Stimulated activated naive CD8-positive, alpha-beta T cell treated with anti-CD3 and anti-CD28 coated beads, Interleukin-15, amount 100 ng/mL, for 72 hours (primary cell): Measurements from ENCODE around the gene PIM1.

ENCODE experiments used
- ATAC-seq: fragments of 150-1000 bp; cut with Tn5 transposase; 2 replicates; pipeline ENCODE4 v1.10.0; 2021; ENCODE audit warnings: mild to moderate bottlenecking, moderate library complexity
- DNase-seq, 2 donors: peaks; one replicate each; pipeline ENCODE4 v3.0.0; 2021 to 2022
- H3K27ac Mint-ChIP-seq, 2 donors: one replicate each; pipeline ENCODE4 v1.8.0; 2022; ENCODE audit warnings: mild to moderate bottlenecking in 2 of 2, mixed read lengths in 2 of 2, moderate library complexity in 2 of 2
- H3K27me3 Mint-ChIP-seq: one replicate; pipeline ENCODE4 v1.8.0; 2022; ENCODE audit warnings: mixed read lengths
- H3K4me1 Mint-ChIP-seq: one replicate; pipeline ENCODE4 v1.8.0; 2022; ENCODE audit warnings: mild to moderate bottlenecking, mixed read lengths
- H3K4me3 Mint-ChIP-seq, 2 donors: one replicate each; pipeline ENCODE4 v1.8.0; 2022; ENCODE audit warnings: mild to moderate bottlenecking in 2 of 2, mixed read lengths in 2 of 2, moderate library complexity in 1 of 2
- H3K9me3 Mint-ChIP-seq, 2 donors: one replicate each; pipeline ENCODE4 v1.8.0; 2022; ENCODE audit warnings: mixed read lengths in 2 of 2

Gene PIM1

DNA sequence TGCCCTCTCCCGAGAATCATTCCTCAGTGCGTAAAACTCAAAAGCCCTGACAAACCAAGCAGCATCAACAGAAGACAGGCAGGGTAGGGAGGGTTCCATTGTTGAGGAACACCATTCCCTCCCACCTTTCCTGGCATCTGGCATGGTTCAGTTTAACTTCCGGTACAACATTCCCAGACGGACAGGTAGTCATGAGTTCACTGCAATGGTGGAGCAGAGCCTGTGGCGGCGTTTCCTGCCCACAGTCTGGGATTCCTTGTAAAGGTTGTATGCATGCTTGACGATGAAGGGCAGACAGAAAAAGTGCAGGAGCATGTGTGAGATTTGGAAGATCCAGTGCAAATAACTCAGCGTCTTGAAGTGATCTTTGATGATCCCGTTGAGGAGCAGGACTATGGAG lies 42.3 kb downstream of the PIM1 start:
- Mint-ChIP-seq H3K27ac (no peak overlapping the region), H3K27me3 (peaks cover 9% of the 10 kb centered on the region), H3K4me1 (peaks cover 35% of the 10 kb centered on the region), H3K4me3 (no peak overlapping the region), H3K9me3 (no peaks in the 10 kb centered on the region)
- DNase-seq (no peak), ATAC-seq (no peak)

DNA sequence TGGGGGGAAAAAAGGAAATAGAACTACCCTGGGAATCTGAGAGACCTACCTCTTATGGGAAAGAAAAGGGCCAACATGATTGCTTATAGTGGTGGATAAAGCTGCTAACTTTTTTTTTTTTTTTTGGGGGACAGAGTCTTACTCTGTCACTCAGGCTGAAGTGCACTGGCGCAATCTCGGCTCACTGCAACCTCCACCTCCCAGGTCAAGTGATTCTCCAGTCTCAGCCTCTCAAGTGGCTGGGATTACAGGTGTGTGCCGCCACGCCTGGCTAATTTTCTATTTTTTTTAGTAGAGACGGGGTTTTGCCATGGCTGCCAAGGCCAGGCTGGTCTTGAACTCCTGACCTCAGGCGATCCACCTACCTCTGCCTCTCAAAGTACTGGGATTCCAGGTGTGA lies 48.1 kb downstream of the PIM1 start:
- H3K4me1 Mint-ChIP-seq: peaks cover 26% of the 10 kb centered on the region
- H3K9me3 Mint-ChIP-seq: no peaks in the 10 kb centered on the region
- no peak overlapping the region for H3K27ac Mint-ChIP-seq
- DNase-seq (no peak), ATAC-seq (no peak)
- H3K4me3 Mint-ChIP-seq: no peak overlapping the region
- peaks cover 9% of the 10 kb centered on the region for H3K27me3 Mint-ChIP-seq

- Mint-ChIP-seq H3K9me3 (no peaks in the 10 kb centered on the region), H3K27me3 (peaks cover 9% of the 10 kb centered on the region), H3K27ac (peak overlapping the region in 1 of 2 donors; percentile 41), H3K4me1 (peaks cover 27% of the 10 kb centered on the region), H3K4me3 (no peak overlapping the region)
- no peak for DNase-seq
- no peak for ATAC-seq
Observed at GRCh38 chr6:37218511-37218910, 48.6 kb downstream of the PIM1 start.

DNA sequence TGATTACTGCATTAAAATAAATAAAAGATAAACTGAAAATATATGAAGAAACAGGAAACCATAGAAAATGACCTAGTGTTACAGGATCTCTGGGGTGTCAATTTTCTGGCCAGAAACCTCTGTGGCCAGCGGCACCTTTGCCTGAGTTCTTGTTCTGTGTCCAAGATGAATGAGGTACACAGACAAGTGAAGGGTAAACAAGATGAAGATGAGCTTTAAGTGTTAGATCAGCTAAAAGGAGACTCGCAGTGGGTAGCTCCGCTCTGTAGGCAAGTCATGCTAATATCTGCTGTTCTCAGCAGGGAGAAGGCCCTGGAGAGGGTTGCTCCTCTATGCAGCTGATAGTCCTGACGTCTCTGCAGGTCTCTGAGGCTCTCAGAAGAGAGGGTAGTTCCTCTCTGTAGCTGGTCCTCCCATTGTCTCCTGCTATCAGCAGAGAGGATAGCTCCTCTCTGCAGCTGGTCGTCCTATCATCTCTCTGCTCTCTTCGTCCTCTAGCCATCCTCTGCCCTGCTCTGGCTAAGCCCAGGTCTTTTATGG lies 51.7 kb downstream of the PIM1 start:
- Mint-ChIP-seq H3K27ac (no peak overlapping the region), H3K4me3 (peak overlapping the region; percentile 66 to 83), H3K4me1 (peaks cover 21% of the 10 kb centered on the region), H3K27me3 (no peaks in the 10 kb centered on the region), H3K9me3 (no peaks in the 10 kb centered on the region)
- DNase-seq (no peak), ATAC-seq (no peak)

- Mint-ChIP-seq H3K27ac (peak overlapping the region in 1 of 2 donors; percentile 13), H3K4me1 (peaks cover 21% of the 10 kb centered on the region), H3K9me3 (no peaks in the 10 kb centered on the region), H3K4me3 (peak overlapping the region; percentile 66 to 83), H3K27me3 (no peaks in the 10 kb centered on the region)
- peak; percentile 69 to 78 for DNase-seq
- ATAC-seq: peak; percentile 98
Observed at GRCh38 chr6:37222125-37222967, 52.4 kb downstream of the PIM1 start.

GRCh38 chr6:37222992-37223391 lies 53.0 kb downstream of the PIM1 start:
- Mint-ChIP-seq H3K27me3 (no peaks in the 10 kb centered on the region), H3K27ac (peak overlapping the region in 1 of 2 donors; percentile 13), H3K9me3 (no peaks in the 10 kb centered on the region), H3K4me3 (peak overlapping the region; percentile 66 to 83), H3K4me1 (peaks cover 21% of the 10 kb centered on the region)
- ATAC-seq (no peak), DNase-seq (no peak)
